GM19452 (cell line): ENCODE data around the gene IGIP.

Source experiments
- ATAC-seq: cut with Tn5 transposase; IDR thresholded peaks from one replicate; pipeline ENCODE4 v1.9.1; 2021; ENCODE audit not compliant: unreplicated experiment

IGIP gene

GRCh38 chr5:140162275-140162674, 36.5 kb downstream of the IGIP start:
- no peak for ATAC-seq

- ATAC-seq, result no peak
Measured at GRCh38 chr5:140162781-140163180, 37.0 kb downstream of the IGIP start.

- ATAC-seq, result no peak
Measured at GRCh38 chr5:140165101-140165922, 39.6 kb downstream of the IGIP start.

- no peak for ATAC-seq
Measured at GRCh38 chr5:140165923-140166270, 40.2 kb downstream of the IGIP start.

- no peak for ATAC-seq
Measured at GRCh38 chr5:140166911-140167310, 41.2 kb downstream of the IGIP start.

- no peak for ATAC-seq
Measured at GRCh38 chr5:140168371-140168770, 42.6 kb downstream of the IGIP start.

GRCh38 chr5:140169410-140169809, 43.7 kb downstream of the IGIP start:
- ATAC-seq, result no peak

GRCh38 chr5:140172483-140172882, 46.7 kb downstream of the IGIP start:
- ATAC-seq, result no peak

GRCh38 chr5:140174014-140174413, 48.3 kb downstream of the IGIP start:
- ATAC-seq, result no peak

- peak; percentile 94 for ATAC-seq
Measured at GRCh38 chr5:140174465-140175366, 49.0 kb downstream of the IGIP start, which contains the start of gene CYSTM1. Gene CYSTM1, plus strand, starts transcription at chr5:140175188. Its CDS starts 19,278 bp downstream, at chr5:140194466.

GRCh38 chr5:140175367-140176030, 49.8 kb downstream of the IGIP start:
- peak; percentile 40 for ATAC-seq

GRCh38 chr5:140176031-140176387, 50.3 kb downstream of the IGIP start:
- ATAC-seq, result no peak

GRCh38 chr5:140178086-140178410, 52.3 kb downstream of the IGIP start:
- no peak for ATAC-seq

- no peak for ATAC-seq
Measured at GRCh38 chr5:140178482-140179116, 52.9 kb downstream of the IGIP start.
